GM18873 (cell line): ENCODE measurements around the gene ATAD3B.
A peak's percentile ranks its signal among the peaks of the same experiment; 100 is the strongest.
"Not testable (repeated sequence)": the region's sequence is repeated elsewhere in the genome, so short reads cannot be mapped to it uniquely, and the experiment has no call there.

Experiments used
- ATAC-seq: cut with Tn5 transposase; IDR thresholded peaks from one replicate; pipeline ENCODE4 v1.9.1; 2021; ENCODE audit warnings: mild to moderate bottlenecking, moderate library complexity, moderate number of reproducible peaks; ENCODE audit not compliant: unreplicated experiment, low FRiP score

Gene ATAD3B

DNA sequence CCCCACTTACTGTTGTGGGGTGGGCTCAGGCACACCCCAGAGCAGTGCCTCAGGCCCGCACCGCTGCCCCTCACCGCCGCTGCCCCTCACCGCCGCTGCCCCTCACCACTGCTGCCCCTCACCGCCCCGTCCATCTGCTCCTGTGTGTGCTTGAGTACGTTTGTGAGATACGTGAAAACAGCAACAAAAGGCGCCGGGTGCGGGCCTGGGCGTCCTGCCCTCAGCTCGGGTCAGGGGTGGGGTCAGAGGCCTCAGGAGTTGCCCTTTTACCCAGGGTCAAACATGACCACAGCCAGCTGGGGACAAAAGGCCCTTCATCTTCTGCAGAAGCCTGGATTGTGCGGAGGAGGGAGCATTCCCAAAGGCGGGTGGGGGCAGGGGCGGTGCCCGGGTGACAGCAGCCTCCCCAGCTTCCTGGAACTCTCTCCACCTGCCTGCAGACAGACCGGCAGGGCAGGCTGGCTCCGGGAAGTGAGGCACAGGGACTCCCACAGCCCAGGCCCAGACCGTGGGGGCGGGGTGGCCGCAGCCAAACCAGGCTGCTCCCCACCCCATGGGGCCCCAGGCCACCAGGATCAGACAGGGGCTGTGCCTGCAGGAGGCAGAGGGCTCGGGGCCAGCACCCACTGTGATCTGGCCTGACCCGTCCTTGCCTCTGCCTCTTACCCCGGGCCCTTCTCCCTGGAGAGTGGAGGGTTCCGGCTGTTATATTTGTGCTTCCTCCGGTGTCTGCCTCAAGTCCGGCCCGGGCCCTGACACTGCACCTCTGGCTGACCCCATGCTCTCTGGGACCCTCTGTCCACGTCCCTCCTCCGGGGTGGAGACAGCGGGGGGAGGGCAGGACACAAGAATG lies 38.4 kb upstream of the ATAD3B start:
- ATAC-seq, result no peak

- no peak for ATAC-seq
These were observed 37.8 kb upstream of the ATAD3B start for GRCh38 chr1:1433804-1434130.

DNA sequence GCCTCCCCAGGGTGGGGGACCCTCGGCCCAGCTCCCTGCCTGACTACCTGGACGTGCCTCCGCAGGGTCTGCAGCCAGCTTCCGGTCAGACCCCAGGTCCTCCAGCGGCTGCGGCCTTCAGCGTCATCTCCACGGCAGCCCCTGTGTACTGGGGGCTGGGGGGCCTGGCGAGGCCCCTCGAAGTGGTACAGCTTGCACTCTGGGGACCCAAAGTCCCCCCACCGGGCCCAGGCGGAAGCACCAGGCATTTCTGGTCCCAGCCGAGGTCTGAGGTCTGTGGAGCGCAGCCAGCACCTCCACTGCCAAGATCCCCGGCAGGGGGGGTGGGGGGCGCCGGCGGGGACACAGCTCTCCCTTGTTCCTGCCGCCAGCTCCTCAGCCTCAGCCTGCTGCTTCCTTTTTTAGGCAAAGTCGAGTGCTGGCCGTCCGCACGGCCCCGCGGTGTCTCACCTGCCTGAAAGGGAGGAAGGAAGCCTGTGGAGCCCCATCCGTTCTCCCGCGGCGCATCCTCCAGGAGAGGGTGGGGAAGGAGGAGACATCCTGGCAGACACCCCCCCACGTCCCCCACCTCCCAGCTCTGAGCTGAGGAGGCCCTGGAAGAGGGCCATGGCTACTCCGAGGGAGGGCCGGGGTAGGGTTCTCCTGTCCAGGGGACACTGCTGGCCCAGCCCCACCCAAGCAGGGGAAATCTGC lies 37.3 kb upstream of the ATAD3B start:
- no peak for ATAC-seq

- ATAC-seq, result no peak
These were observed 36.8 kb upstream of the ATAD3B start for GRCh38 chr1:1434824-1435105.

DNA sequence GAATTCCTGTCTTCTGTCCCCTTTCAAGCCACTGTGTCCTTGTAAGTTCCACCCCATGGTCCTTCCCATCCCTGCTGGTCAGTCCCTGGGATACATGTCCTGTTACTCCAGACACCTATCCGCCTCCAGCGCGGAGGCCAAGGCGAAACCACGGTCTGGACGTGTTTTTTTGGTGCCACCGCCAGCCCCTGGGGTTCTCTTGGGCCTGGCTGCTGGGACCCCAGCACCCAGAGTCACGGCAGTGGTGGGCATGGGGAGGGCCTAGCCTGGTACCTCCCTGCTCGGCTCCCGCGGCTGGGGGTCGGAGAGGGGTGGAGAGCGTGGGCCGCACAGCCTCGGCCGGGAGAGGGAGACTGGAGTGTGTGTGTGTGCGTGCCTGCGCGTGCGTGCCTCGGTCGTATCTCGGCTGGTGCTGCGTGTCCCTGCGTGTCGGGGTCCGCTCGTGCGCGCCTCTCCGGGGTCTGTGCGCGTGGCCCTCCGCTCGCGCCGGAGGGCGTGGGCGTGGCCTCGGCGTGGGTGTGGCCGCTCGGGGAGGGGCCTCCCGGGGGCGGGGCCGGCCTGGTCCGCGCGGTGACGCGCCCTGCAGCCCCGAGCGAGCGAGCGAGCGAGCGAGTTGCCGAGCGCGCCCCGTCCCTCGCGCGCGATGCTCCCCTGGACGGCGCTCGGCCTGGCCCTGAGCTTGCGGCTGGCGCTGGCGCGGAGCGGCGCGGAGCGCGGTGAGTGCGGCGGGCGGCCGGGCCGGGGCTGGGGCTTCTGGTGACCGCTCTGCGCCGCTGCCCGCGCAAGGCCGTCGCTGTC lies 36.3 kb upstream of the ATAD3B start, which contains the start of gene VWA1:
Gene VWA1 (plus strand): TSS at position 585 of the 798 bp plus-strand sequence. CDS start 59 bp downstream, at position 644.
- ATAC-seq, result no peak

GRCh38 chr1:1435911-1436629 lies 35.5 kb upstream of the ATAD3B start:
- no peak for ATAC-seq

GRCh38 chr1:1436630-1437032 lies 34.9 kb upstream of the ATAD3B start:
- no peak for ATAC-seq

DNA sequence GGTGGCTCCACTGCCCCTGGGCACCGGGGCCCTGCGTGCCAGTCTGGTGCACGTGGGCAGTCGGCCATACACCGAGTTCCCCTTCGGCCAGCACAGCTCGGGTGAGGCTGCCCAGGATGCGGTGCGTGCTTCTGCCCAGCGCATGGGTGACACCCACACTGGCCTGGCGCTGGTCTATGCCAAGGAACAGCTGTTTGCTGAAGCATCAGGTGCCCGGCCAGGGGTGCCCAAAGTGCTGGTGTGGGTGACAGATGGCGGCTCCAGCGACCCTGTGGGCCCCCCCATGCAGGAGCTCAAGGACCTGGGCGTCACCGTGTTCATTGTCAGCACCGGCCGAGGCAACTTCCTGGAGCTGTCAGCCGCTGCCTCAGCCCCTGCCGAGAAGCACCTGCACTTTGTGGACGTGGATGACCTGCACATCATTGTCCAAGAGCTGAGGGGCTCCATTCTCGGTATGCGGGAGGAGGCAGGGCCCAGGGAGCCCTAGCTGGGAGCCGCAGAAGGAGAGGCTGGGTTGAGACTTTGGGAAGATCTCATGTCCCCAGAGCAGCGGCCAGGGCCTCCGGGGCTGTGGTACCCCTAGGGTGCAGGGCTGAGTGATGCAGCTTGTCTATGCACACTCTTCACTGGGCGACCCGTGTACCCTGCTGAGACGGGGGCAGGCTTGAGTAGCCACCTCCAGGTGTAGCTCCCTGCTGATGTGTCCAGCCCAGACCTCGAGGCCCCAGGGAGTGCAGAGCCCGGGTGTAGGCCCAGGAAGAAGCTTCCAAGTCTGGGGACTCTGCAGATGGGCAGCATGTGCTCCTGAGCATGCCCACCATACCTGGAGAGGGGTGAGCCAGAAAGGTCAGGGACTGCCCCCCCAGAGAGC lies 34.3 kb upstream of the ATAD3B start:
- no peak for ATAC-seq

DNA sequence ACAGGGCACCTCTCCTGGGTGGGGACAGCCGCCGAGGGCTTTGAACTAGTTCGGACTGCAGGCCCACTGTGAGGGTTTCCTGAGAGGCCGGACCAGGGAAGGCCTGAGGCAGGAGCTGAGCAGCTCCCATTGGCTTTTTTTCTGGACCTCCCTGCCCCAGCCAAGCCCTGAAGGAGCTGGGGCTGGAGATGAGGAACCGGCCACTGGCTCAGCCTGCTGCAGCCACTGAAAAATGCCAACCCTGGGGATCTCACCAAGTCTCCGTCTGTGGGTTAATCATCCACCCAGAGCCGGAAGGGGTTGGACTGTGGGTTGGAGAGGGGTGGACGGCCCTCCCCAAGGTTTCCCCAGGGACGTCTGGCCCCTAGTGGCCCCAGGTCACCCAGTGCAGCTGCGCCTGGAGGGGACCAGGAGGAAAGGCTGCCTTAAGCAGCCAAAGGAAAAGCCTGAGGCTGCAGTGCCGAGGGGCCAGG lies 33.6 kb upstream of the ATAD3B start:
- ATAC-seq, result peak; percentile 45

DNA sequence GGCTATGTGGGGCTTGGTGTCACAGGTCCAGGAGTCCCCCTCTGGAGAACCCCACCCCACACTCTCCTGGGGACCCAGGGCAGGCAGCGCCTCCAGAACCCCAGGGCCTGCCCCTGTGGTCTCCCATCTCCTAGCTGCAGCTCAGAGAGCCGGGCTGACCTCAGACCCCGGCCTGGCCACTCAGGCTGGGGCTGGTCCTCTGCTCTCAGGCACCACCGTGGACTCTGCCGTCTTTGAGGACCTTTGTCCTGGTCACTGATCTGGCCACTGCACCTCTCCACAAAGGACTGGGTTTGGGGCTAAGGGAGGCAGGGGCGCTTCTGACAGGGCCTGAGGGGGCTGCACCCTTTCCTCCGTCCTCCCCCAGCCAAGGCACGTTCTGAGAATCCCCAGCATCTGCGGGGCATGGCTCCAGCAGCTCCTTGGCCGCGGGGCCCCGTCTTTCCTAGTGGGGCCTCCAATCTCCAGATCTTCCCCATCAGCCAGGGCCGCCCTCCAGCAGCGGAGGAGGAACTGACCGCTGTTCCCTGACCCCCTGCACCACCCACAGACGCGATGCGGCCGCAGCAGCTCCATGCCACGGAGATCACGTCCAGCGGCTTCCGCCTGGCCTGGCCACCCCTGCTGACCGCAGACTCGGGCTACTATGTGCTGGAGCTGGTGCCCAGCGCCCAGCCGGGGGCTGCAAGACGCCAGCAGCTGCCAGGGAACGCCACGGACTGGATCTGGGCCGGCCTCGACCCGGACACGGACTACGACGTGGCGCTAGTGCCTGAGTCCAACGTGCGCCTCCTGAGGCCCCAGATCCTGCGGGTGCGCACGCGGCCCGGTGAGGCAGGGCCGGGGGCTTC lies 32.8 kb upstream of the ATAD3B start:
- no peak for ATAC-seq

DNA sequence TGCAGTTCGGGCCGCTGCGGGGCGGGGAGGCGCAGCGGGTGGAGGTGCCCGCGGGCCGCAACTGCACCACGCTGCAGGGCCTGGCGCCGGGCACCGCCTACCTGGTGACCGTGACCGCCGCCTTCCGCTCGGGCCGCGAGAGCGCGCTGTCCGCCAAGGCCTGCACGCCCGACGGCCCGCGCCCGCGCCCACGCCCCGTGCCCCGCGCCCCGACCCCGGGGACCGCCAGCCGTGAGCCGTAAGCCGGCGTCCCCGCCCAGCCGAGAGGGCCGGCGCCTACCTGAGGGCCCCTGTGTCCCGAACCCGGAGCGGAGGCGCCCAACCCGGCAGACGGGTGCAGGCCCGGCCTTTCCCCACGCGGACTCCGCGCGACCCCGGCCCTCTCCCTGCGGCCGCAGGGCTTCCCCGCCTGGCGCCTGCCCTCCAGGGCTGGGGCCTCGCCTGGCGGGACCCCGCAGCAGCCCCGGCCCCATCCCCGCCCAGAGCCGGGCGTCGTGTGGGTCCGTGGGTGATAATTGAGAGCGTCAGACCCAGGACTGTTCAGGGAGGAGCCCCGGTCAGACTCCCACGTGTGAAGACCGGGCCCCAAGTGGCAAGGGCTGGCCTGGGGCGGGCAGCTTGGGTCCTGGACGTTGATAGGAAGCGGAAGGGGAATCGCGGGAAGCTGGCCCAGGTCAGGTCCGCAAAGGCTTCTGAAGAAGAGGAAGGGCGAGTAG lies 31.9 kb upstream of the ATAD3B start:
- no peak for ATAC-seq

DNA sequence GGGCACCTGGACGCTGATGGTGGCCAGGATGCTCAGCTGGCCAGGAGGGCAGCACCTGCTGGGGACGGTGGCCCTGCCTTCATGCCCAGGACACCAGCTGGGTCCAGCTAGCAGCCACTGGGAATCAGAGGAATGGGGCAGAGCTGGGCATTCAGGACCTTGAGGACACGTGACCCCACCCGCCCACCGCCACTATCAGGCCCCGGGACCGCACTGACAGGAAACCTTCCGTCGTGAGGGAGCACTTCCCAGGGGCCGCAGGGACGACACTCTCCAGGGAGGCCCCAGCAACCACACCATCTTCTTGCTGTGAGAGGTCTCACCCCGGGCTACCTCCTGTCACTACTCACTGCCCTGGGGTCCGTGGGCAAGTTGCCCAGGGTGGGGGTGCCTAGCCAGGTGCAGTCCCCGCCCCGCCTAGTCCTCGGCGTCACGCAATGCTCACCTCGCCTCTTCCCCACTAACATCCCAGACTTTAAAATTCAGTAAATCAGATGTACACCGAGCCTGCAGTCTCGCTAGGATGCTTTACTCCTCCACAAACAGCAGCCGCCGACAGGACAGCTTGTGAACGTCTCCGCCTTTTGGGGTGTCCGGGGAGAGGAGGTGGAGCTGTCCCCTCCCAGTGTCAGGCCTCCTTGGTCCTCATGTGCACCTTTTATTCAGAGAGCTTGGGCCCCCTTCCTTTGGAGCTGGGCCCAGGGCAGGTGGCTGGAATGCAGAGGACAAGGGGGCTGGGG lies 31.1 kb upstream of the ATAD3B start:
- ATAC-seq, result no peak

DNA sequence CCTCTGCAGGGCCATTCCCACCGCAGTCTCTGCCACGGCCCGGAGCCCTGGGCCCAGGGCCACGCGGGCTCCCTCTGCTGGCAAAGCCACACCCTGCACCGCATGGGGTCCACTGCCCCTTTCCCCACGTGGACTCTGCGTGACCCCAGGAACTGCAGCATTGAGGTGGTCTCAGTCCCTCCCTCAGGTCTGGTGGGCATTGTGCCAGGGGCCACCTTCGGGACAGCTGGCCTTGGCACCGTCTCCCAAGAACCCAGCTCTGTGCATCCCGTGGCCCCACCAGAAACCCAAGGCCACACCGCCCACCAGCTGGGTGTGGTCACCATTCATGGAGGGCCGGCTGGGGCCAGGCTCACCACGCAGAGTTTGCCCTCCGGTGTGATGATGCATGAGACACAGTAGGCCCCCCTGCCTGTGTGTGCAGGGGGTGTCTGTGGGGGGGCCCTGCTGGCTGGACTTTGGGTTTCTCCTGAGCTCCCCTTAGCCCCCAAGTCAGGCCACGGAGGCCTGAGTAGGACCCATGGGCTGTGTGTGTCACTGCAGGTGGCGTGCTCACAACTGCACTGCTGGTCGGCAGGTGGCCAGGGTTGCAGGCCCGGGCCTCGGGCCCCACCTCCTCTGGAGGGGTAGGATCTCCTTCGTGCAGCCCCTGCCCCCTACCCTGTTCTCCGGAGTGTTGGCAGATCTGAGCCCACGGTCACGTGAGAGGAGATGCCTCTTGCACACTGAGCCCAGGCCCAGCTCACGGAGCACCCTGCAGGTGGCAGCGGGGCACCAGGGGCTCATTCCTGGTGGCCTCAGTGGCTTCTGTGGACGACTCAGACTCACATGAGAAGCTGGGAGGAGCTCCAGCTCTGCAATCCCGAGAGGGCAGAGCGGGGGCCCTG lies 30.3 kb upstream of the ATAD3B start:
- no peak for ATAC-seq

DNA sequence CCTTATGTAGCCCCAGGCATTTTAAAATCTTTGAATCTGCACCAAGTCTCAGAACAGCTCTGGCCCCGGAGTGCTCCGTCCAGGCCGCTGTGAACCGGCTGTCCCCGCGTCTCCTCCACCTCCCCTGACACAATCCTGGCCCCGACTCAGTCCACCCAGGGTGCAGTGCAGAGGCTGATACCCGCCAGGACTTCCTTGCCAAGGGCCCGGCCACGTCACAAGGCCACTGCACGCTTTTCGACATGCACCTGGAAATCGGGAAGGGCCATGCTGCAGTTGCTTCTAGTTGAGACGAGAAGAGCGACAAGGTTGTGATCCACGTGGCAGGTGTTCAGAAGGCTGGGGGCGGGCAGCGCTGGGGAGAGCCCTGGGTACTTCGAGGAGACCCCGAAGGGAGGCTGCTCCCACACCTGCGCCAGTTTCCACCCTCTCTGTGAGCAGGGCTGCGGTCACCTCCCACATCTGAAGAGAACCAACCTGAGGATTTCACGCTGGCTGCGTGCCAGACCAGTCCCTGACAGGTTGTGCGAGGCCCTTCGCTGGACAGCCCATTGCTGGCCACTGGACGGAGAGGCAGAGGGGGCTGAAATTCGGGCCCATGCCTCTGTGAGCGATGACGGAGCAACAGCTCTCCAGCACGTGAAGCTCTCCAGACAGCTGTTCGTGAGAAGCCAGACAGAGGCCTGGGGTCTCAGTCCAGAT lies 29.3 kb upstream of the ATAD3B start:
- ATAC-seq, result no peak

DNA sequence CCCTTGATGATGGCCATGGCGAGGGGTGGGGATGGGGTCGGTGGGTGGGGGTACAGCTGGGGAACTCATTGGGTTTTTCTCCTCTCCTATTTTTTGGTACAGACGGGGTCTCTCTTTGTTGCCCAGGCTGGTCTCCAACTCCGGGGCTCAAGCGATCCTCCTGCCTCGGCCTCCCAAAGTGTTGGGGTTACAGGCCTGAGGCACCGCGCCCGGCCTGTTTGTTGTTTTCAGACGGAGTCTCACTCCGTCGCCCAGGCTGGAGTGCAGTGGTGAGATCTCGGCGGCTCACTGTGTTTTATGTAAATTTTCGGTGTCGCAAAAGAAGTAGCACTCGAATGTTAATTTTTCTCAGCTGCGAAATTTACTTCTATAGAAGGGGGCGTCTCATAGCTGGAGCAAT lies 24.9 kb upstream of the ATAD3B start:
- ATAC-seq, result not testable (repeated sequence)
